H1 (cell line): ENCODE results near the gene PHLDB3. TPM values are rescaled to one million over a fixed set of nuclear protein-coding genes. Genes with fewer than 3 reads are reported as not detected.

Experiments
- CTCF ChIA-PET: fragments of 300-600 bp; sonication (Branson Sonifier 250); formaldehyde crosslinking; loops from one replicate; lab custom pipeline; 2021; ENCODE audit not compliant: partially characterized antibody; lab: Charles Lee
- POLR2A ChIA-PET: fragments of 300-600 bp; sonication (Branson Sonifier 250); formaldehyde crosslinking; loops from one replicate; lab custom pipeline; 2021; ENCODE audit warnings: inconsistent platforms; ENCODE audit not compliant: partially characterized antibody; lab: Charles Lee
- DNase-seq, 2 experiments: peaks; one replicate each; pipeline versions ENCODE4 v3.0.0 to v3.0.0-alpha.2; 2010 to 2022; ENCODE audit warnings: low spot score in 2 of 2, low read depth in 1 of 2, mixed read lengths in 1 of 2
- FAIRE-seq: peaks from 2 replicates; lab custom pipeline; 2011; peaks lifted over from hg19 to GRCh38; lab: Jason Lieb, UNC
- H2AFZ ChIP-seq: 2 replicates; pipeline ENCODE4 v1.8.1; 2012; ENCODE audit warnings: low read length, inconsistent platforms
- H2AK5ac ChIP-seq: 2 replicates; pipeline ENCODE4 v1.6.1; 2013; ENCODE audit warnings: low read depth, low read length
- H2BK120ac ChIP-seq: replicated peaks from 2 replicates; pipeline ENCODE3; 2013; ENCODE audit warnings: low read depth, low read length, inconsistent platforms
- H2BK12ac ChIP-seq: 2 replicates; pipeline ENCODE4 v1.6.1; 2013; ENCODE audit warnings: low read depth, low read length
- H2BK15ac ChIP-seq: 2 replicates; pipeline ENCODE4 v1.6.1; 2013; ENCODE audit warnings: low read length
- H2BK20ac ChIP-seq: 2 replicates; pipeline ENCODE4 v1.6.1; 2013; ENCODE audit warnings: low read length
- H2BK5ac ChIP-seq: 2 replicates; pipeline ENCODE4 v1.6.1; 2013; ENCODE audit warnings: low read depth, low read length
- H3K14ac ChIP-seq: 2 replicates; pipeline ENCODE4 v1.6.1; 2013; ENCODE audit warnings: inconsistent platforms; ENCODE audit not compliant: insufficient read length
- H3K18ac ChIP-seq: 2 replicates; pipeline ENCODE4 v1.6.1; 2013; ENCODE audit warnings: low read length; ENCODE audit errors: extremely low read depth
- H3K23ac ChIP-seq: 2 replicates; pipeline ENCODE4 v1.6.1; 2013; ENCODE audit warnings: inconsistent platforms; ENCODE audit not compliant: insufficient read length
- H3K23me2 ChIP-seq: 2 replicates; pipeline ENCODE4 v1.6.1; 2013; ENCODE audit warnings: low read depth, low read length
- H3K27ac ChIP-seq: 2 replicates; pipeline ENCODE4 v1.6.1; 2011; ENCODE audit warnings: low read depth, low read length, inconsistent platforms
- H3K27me3 ChIP-seq, 4 experiments: replicated peaks in 1 of 4; 1 replicate in 1 of 4; 2 replicates in 3 of 4; pipeline versions ENCODE4 v1.6.1 to v1.8.1; 2011 to 2013; ENCODE audit warnings: low read length in 3 of 4, mild to moderate bottlenecking in 3 of 4, inconsistent platforms in 2 of 4, mixed read lengths in 2 of 4, moderate library complexity in 1 of 4; ENCODE audit not compliant: control insufficient read depth in 3 of 4, insufficient read depth in 3 of 4; ENCODE audit errors: extremely low read depth in 1 of 4
- H3K36me3 ChIP-seq, 4 experiments: 2 replicates each; pipeline versions ENCODE4 v1.6.1 to v1.8.1; 2011 to 2013; ENCODE audit warnings: mild to moderate bottlenecking in 4 of 4, low read length in 3 of 4, moderate library complexity in 2 of 4, control low read depth in 1 of 4, inconsistent platforms in 1 of 4; ENCODE audit not compliant: insufficient read depth in 4 of 4, control insufficient read depth in 2 of 4
- H3K4ac ChIP-seq: replicated peaks from 2 replicates; pipeline ENCODE3; 2013; ENCODE audit warnings: low read length, low read depth, mixed read lengths, inconsistent platforms; ENCODE audit not compliant: insufficient read length
- H3K4me1 ChIP-seq, 4 experiments: replicated peaks in 1 of 4; 1 replicate in 1 of 4; 2 replicates in 3 of 4; pipeline versions ENCODE4 v1.6.1 to v1.8.1; 2011 to 2013; ENCODE audit warnings: low read length in 3 of 4, inconsistent platforms in 2 of 4, mixed read lengths in 1 of 4; ENCODE audit not compliant: insufficient read depth in 4 of 4, control insufficient read depth in 3 of 4
- H3K4me2 ChIP-seq, 2 experiments: 2 replicates each; pipeline versions ENCODE4 v1.6.1 to v1.8.1; 2011 to 2013; ENCODE audit warnings: low read depth in 2 of 2, low read length in 2 of 2, control low read depth in 1 of 2, inconsistent platforms in 1 of 2, mild to moderate bottlenecking in 1 of 2; ENCODE audit not compliant: insufficient read depth in 1 of 2
- H3K4me3 ChIP-seq, 4 experiments: fragments of 200-600, 300-600 bp in 1 of 4; sonication (generic), shearing (Covaris generic), sonication (Bioruptor Twin) in 1 of 4; 2 replicates each; pipeline versions ENCODE4 v1.5.1 to v1.8.1; 2011 to 2016; ENCODE audit warnings: low read length in 4 of 4, low read depth in 3 of 4, control low read depth in 2 of 4, inconsistent platforms in 2 of 4, mild to moderate bottlenecking in 2 of 4, mixed read lengths in 1 of 4, moderate library complexity in 1 of 4; ENCODE audit not compliant: insufficient read depth in 2 of 4; ENCODE audit errors: extremely low read depth in 1 of 4
- H3K56ac ChIP-seq: replicated peaks from 2 replicates; pipeline ENCODE3; 2013; ENCODE audit warnings: low read depth, mild to moderate bottlenecking, mixed read lengths, low read length, inconsistent platforms; ENCODE audit not compliant: insufficient read length
- H3K79me1 ChIP-seq: 2 replicates; pipeline ENCODE4 v1.6.1; 2013; ENCODE audit warnings: low read depth, low read length, control low read depth
- H3K79me2 ChIP-seq, 2 experiments: 2 replicates each; pipeline versions ENCODE4 v1.6.1 to v1.8.1; 2012 to 2013; ENCODE audit warnings: low read length in 2 of 2, mild to moderate bottlenecking in 2 of 2, inconsistent platforms in 1 of 2; ENCODE audit not compliant: insufficient read depth in 2 of 2, control insufficient read depth in 1 of 2
- H3K9ac ChIP-seq, 4 experiments: replicated peaks in 1 of 4; 1 replicate in 1 of 4; 2 replicates in 3 of 4; pipeline versions ENCODE4 v1.6.1 to v1.8.1; 2011 to 2013; ENCODE audit warnings: low read depth in 3 of 4, low read length in 3 of 4, control low read depth in 2 of 4, mild to moderate bottlenecking in 2 of 4, moderate library complexity in 2 of 4, inconsistent platforms in 1 of 4; ENCODE audit errors: extremely low read depth in 1 of 4
- H3K9me3 ChIP-seq, 2 experiments: 2 replicates each; pipeline versions ENCODE4 v1.6.1 to v1.8.1; 2012 to 2013; ENCODE audit warnings: mild to moderate bottlenecking in 2 of 2, moderate library complexity in 2 of 2, control low read depth in 1 of 2, inconsistent platforms in 1 of 2, low read depth in 1 of 2, low read length in 1 of 2, mixed read lengths in 1 of 2; ENCODE audit not compliant: insufficient read depth in 2 of 2
- H4K20me1 ChIP-seq, 2 experiments: replicated peaks in 1 of 2; 2 replicates each; pipeline versions ENCODE3 to v1.8.1; 2011 to 2013; ENCODE audit warnings: inconsistent platforms in 2 of 2, low read length in 2 of 2, mild to moderate bottlenecking in 1 of 2; ENCODE audit not compliant: insufficient read depth in 2 of 2, control insufficient read depth in 1 of 2
- H4K5ac ChIP-seq: 2 replicates; pipeline ENCODE4 v1.6.1; 2013; ENCODE audit warnings: low read length, low read depth, mixed read lengths, inconsistent platforms; ENCODE audit not compliant: insufficient read length
- H4K8ac ChIP-seq: 2 replicates; pipeline ENCODE4 v1.8.0; 2013; ENCODE audit warnings: mild to moderate bottlenecking, moderate library complexity, low read length, inconsistent platforms; ENCODE audit not compliant: insufficient read depth; ENCODE audit errors: extremely low read depth
- H4K91ac ChIP-seq: replicated peaks from 2 replicates; pipeline ENCODE3; 2013; ENCODE audit warnings: low read length, mixed read lengths, inconsistent platforms; ENCODE audit not compliant: insufficient read length
- BACH1 ChIP-seq: IDR thresholded peaks from 2 replicates; pipeline ENCODE4 v1.6.1; 2012; ENCODE audit warnings: low read length, improper control_type of control experiment
- CBX8 ChIP-seq: fragments of 300-800, 300-1000 bp; sonication (generic); IDR thresholded peaks from 2 replicates; pipeline ENCODE4 v1.7.1; 2016; ENCODE audit warnings: low read depth, low read length, borderline replicate concordance
- JUN ChIP-seq: IDR thresholded peaks from 2 replicates; pipeline ENCODE4 v1.6.1; 2011; ENCODE audit warnings: low read depth, mild to moderate bottlenecking, improper control_type of control experiment, low read length
- NRF1 ChIP-seq: IDR thresholded peaks from 2 replicates; pipeline ENCODE4 v1.6.1; 2011; ENCODE audit warnings: mild to moderate bottlenecking, low read depth, low read length, improper control_type of control experiment
- SUZ12 ChIP-seq: fragments of 200-600 bp; sonication (generic); IDR thresholded peaks from 2 replicates; pipeline ENCODE4 v1.6.1; 2012; ENCODE audit warnings: mild to moderate bottlenecking, inconsistent platforms, low read length, moderate library complexity, mixed read lengths
- TBP ChIP-seq: IDR thresholded peaks from 2 replicates; pipeline ENCODE4 v1.6.1; 2011; ENCODE audit warnings: low read depth, low read length, improper control_type of control experiment
- TCF12 ChIP-seq: IDR thresholded peaks from 2 replicates; pipeline ENCODE4 v1.6.1; 2011; ENCODE audit warnings: low read depth, mild to moderate bottlenecking, low read length
- WGBS, 2 experiments: shearing (Covaris generic) in 1 of 2; methylation state at CpG; one replicate each; pipeline versions ENCODE4 v1.1.6 to v1.1.7; 2013 to 2015; ENCODE audit warnings: low lambda C conversion rate in 2 of 2, mixed read lengths in 2 of 2, inconsistent platforms in 1 of 2, low coverage in 1 of 2, missing lambda C conversion rate in 1 of 2; ENCODE audit not compliant: insufficient replicate concordance in 2 of 2, insufficient coverage in 1 of 2, insufficient read length in 1 of 2; ENCODE audit errors: extremely low coverage in 1 of 2, missing lambda C conversion rate in 1 of 2; 5-methylcytosine and 5-hydroxymethylcytosine counted together
- polyA plus RNA-seq, 7 experiments: library from polyadenylated mRNA; depleted of rRNA in 3 of 7; stranded (reverse) in 5 of 7; unstranded in 2 of 7; fragments of >200 nt in 5 of 7; fragments of 200-250 nt in 2 of 7; gene quantifications; 1 replicate in 5 of 7; 2 replicates in 1 of 7; 4 replicates in 1 of 7; pipeline versions ENCODE4 v1.2.1 to v1.2.3, GENCODE V29; 2011 to 2013; ENCODE audit warnings: missing spikeins in 2 of 7, mixed read lengths in 2 of 7
- total RNA-seq: library from RNA; stranded (reverse); fragmentation: NEBNext Ultra II Directional; extraction: Animal tissue kit (Norgen Biotek cat#: 25700); gene quantifications from 2 replicates; pipeline ENCODE4 v1.2.1, GENCODE V29; 2021

PHLDB3 gene
- total and polyA plus RNA-seq, 2 of the 8 experiments (the other 6 are each of a cell fraction or from before 2014, with no cell fraction given): 4.0 to 8.5 TPM

GRCh38 chr19:43454031-43454430 is 50.5 kb downstream of the PHLDB3 start:
- H3K18ac ChIP-seq: no peak overlapping the region
- POLR2A ChIA-PET: no interaction called here
- H3K27ac ChIP-seq: no peak overlapping the region
- H4K20me1 ChIP-seq: no peaks in the 10 kb centered on the region
- no peak overlapping the region for H4K8ac ChIP-seq
- no peaks in the 10 kb centered on the region for H3K79me2 ChIP-seq
- no peak overlapping the region for H3K23ac ChIP-seq
- no peaks in the 10 kb centered on the region for H3K4me1 ChIP-seq
- H3K79me1 ChIP-seq: no peaks in the 10 kb centered on the region
- no peak overlapping the region for H3K14ac ChIP-seq
- H2BK20ac ChIP-seq: no peak overlapping the region
- no peaks in the 10 kb centered on the region for H3K36me3 ChIP-seq
- H4K91ac ChIP-seq: no peak overlapping the region
- H3K4me2 ChIP-seq: no peak overlapping the region
- no peak overlapping the region for H2AK5ac ChIP-seq
- H3K27me3 ChIP-seq: no peaks in the 10 kb centered on the region
- DNase-seq (no peak), FAIRE-seq (no peak)
- no peaks in the 10 kb centered on the region for H3K23me2 ChIP-seq
- no peak overlapping the region for H2AFZ ChIP-seq
- no peak overlapping the region for H3K4ac ChIP-seq
- H2BK5ac ChIP-seq: no peak overlapping the region
- no peak overlapping the region for H2BK12ac ChIP-seq
- H3K56ac ChIP-seq: no peak overlapping the region
- H4K5ac ChIP-seq: no peak overlapping the region
- H3K9me3 ChIP-seq: peaks cover 3 to 4% of the 10 kb centered on the region in 2 experiments; a peak in 1 of 4 replicates
- H2BK120ac ChIP-seq: no peak overlapping the region
- H3K9ac ChIP-seq: no peak overlapping the region
- TF ChIP-seq TCF12 (no peak), CBX8 (no peak), JUN (no peak), SUZ12 (no peak), NRF1 (no peak), BACH1 (no peak), TBP (no peak)
- H2BK15ac ChIP-seq: no peak overlapping the region
- WGBS, 2 experiments: 84% methylated on average over 2 of the region's 2 CpGs; no CpG with 5 or more reads in 1 of the 2 experiments
- no peak overlapping the region for H3K4me3 ChIP-seq
- CTCF ChIA-PET: interaction anchor here (2.9 kb wide), 1 partner anchor 65 kb away, joined by 20 read pairs; no protein-coding TSS in a partner anchor
